Natural killer cell (primary cell): ENCODE measurements around the gene MAGEB17. TPM values are rescaled to one million over a fixed set of nuclear protein-coding genes. Genes with fewer than 3 reads are reported as not detected.
"Not testable (repeated sequence)": the region's sequence is repeated elsewhere in the genome, so short reads cannot be mapped to it uniquely, and the experiment has no call there.

Experiments
- ATAC-seq, 3 donors: fragments of 150-1000 bp in 2 of 3; fragments of 200-7000 bp in 1 of 3; cut with Tn5 transposase; 1 replicate in 1 of 3; 2 replicates in 2 of 3; pipeline ENCODE4 v1.10.0; 2021; ENCODE audit warnings: mild to moderate bottlenecking in 2 of 3, moderate library complexity in 2 of 3
- DNase-seq, 2 donors: peaks; one replicate each; pipeline versions ENCODE4 v3.0.0 to v3.0.0-alpha.2; 2013 to 2021; ENCODE audit warnings: mixed read lengths in 1 of 2
- H3K27ac ChIP-seq: one replicate; pipeline ENCODE4 v1.5.1; 2013; ENCODE audit warnings: mild to moderate bottlenecking, low read length
- H3K27me3 ChIP-seq: one replicate; pipeline ENCODE4 v1.6.1; 2013; ENCODE audit warnings: low read length; ENCODE audit not compliant: control insufficient read depth, insufficient read depth
- H3K36me3 ChIP-seq: one replicate; pipeline ENCODE4 v1.6.1; 2013; ENCODE audit warnings: low read length; ENCODE audit not compliant: control insufficient read depth, insufficient read depth
- H3K4me1 ChIP-seq: one replicate; pipeline ENCODE4 v1.6.1; 2013; ENCODE audit warnings: low read length; ENCODE audit not compliant: control insufficient read depth, insufficient read depth
- H3K4me3 ChIP-seq: one replicate; pipeline ENCODE4 v1.5.1; 2013; ENCODE audit warnings: low read length
- H3K9me3 ChIP-seq: one replicate; pipeline ENCODE4 v1.6.1; 2013; ENCODE audit warnings: low read length; ENCODE audit not compliant: control insufficient read depth, insufficient read depth
- H3K27ac Mint-ChIP-seq, 2 donors: one replicate each; pipeline ENCODE4 v1.8.0; 2022; ENCODE audit warnings: mild to moderate bottlenecking in 2 of 2, mixed read lengths in 2 of 2, moderate library complexity in 1 of 2
- H3K27me3 Mint-ChIP-seq, 2 donors: one replicate each; pipeline ENCODE4 v1.8.0; 2022; ENCODE audit warnings: low read depth in 2 of 2, mixed read lengths in 2 of 2
- H3K36me3 Mint-ChIP-seq: one replicate; pipeline ENCODE4 v1.8.0; 2022; ENCODE audit warnings: mixed read lengths
- H3K4me1 Mint-ChIP-seq, 2 donors: one replicate each; pipeline ENCODE4 v1.8.0; 2022; ENCODE audit warnings: mixed read lengths in 2 of 2
- H3K4me3 Mint-ChIP-seq: one replicate; pipeline ENCODE4 v1.8.0; 2022; ENCODE audit warnings: mild to moderate bottlenecking, moderate library complexity, mixed read lengths
- H3K9me3 Mint-ChIP-seq, 2 donors: one replicate each; pipeline ENCODE4 v1.8.0; 2022; ENCODE audit warnings: mixed read lengths in 2 of 2
- WGBS: methylation state at CpG from one replicate; pipeline ENCODE4 v1.1.7; 2013; ENCODE audit warnings: missing lambda C conversion rate; ENCODE audit not compliant: insufficient coverage; 5-methylcytosine and 5-hydroxymethylcytosine counted together
- intact Hi-C: fragments of 100-400 bp; cut with micrococcal nuclease; formaldehyde crosslinking; loops from one replicate; pipeline ENCODE4 v1.14.2; 2022
- total RNA-seq, 4 donors: library from RNA; stranded (reverse); fragments of 120-200 nt in 1 of 4; gene quantifications; one replicate each; pipeline versions ENCODE4 v1.2.3 to v1.2.4, GENCODE V29; 2013 to 2022
- TF ChIP-seq, protein P1 (sequence below): fragments of 200-600 bp; IDR thresholded peaks from one replicate; pipeline ENCODE4 v1.8.0; 2022; ENCODE audit warnings: antibody characterized with exemption

MAGEB17 gene
- total RNA-seq, 3 donors from 2014 or later (not counting 1 experiment from before 2014, with no cell fraction given) = not detected

DNA sequence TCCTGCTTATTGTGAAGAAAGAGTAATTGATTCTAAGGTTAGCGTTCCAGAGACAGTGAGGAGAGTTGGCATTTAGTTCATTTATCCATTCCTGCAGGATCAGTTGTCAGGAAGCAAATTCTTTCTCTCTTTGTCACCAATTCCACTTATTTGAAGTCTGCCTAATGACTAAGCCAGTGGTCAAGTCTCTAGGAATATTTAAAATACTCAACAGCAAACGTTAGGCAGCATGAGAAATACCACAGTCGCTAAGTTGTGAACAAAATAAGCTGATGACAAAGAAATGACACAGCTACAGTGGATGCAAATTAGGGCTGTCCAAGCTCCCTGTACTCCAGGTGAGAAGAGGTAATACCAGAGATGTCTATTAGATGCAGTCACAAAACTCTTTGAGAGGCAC lies 6.6 kb upstream of the MAGEB17 start:
- TF ChIP-seq, protein P1, sequence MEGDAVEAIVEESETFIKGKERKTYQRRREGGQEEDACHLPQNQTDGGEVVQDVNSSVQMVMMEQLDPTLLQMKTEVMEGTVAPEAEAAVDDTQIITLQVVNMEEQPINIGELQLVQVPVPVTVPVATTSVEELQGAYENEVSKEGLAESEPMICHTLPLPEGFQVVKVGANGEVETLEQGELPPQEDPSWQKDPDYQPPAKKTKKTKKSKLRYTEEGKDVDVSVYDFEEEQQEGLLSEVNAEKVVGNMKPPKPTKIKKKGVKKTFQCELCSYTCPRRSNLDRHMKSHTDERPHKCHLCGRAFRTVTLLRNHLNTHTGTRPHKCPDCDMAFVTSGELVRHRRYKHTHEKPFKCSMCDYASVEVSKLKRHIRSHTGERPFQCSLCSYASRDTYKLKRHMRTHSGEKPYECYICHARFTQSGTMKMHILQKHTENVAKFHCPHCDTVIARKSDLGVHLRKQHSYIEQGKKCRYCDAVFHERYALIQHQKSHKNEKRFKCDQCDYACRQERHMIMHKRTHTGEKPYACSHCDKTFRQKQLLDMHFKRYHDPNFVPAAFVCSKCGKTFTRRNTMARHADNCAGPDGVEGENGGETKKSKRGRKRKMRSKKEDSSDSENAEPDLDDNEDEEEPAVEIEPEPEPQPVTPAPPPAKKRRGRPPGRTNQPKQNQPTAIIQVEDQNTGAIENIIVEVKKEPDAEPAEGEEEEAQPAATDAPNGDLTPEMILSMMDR = no peak
- WGBS = 89% methylated on average over 2 of the region's 3 CpGs
- Mint-ChIP-seq H3K27me3 (peaks cover 8 to 30% of the 10 kb centered on the region in 2 donors), H3K9me3 (no peaks in the 10 kb centered on the region), H3K4me1 (no peaks in the 10 kb centered on the region), H3K4me3 (no peak overlapping the region), H3K27ac (no peak overlapping the region), H3K36me3 (no peaks in the 10 kb centered on the region)
- intact Hi-C loops = no loop called here
- no peak for ATAC-seq
- Histone ChIP-seq H3K27me3 (no peaks in the 10 kb centered on the region), H3K4me3 (no peak overlapping the region), H3K4me1 (no peaks in the 10 kb centered on the region), H3K36me3 (no peaks in the 10 kb centered on the region), H3K9me3 (no peaks in the 10 kb centered on the region), H3K27ac (no peak overlapping the region)
- no peak for DNase-seq

DNA sequence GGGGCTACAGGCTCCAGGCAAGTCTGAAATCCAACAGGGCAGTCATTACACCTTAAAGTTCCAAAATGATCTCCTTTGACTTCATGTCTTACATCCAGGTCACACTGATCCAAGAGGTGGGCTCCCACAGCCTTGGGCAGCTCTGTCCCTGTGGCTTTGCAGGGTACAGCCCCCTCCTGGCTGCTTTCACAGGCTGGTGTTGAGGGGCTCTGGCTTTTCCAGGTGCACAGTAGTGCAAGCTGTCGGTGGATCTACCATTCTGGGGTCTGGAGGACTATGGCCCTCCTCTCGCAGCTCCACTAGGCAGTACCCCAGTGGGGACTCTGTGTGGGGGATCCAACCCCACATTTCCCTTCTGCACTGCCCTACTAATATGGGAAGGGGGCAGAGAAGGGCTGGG lies 6.1 kb upstream of the MAGEB17 start:
- H3K36me3 ChIP-seq, H3K9me3 Mint-ChIP-seq, H3K4me1 ChIP-seq, H3K27me3 ChIP-seq, ATAC-seq, H3K9me3 ChIP-seq, intact Hi-C loops, H3K4me1 Mint-ChIP-seq, H3K4me3 Mint-ChIP-seq, DNase-seq, H3K27ac ChIP-seq, H3K27ac Mint-ChIP-seq, H3K36me3 Mint-ChIP-seq, H3K4me3 ChIP-seq: not testable (repeated sequence)
- peaks cover 6 to 30% of the 10 kb centered on the region in 2 donors for H3K27me3 Mint-ChIP-seq
- no CpG with 5 or more reads among the region's 2 CpGs for WGBS

DNA sequence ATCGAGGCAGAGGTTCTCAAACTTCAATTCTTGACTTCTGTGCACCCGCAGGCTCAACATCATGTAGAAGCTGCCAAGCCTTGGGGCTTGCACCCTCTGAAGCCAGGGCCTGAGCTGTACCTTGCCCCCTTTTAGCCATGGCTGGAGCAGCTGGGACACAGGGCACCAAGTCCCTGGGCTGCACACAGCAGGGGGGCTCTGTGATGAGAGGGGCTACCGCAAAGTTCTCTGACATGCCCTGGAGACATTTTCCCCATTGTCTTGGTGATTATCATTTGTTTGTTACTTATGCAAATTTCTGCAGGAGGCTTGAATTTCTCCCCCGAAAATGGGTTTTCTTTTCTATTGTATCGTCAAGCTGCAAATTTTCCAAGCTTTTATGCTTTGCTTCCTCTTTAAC lies 4.9 kb upstream of the MAGEB17 start:
- WGBS = 91% methylated on average over 5 of the region's 5 CpGs
- TF ChIP-seq, protein P1 = no peak

DNA sequence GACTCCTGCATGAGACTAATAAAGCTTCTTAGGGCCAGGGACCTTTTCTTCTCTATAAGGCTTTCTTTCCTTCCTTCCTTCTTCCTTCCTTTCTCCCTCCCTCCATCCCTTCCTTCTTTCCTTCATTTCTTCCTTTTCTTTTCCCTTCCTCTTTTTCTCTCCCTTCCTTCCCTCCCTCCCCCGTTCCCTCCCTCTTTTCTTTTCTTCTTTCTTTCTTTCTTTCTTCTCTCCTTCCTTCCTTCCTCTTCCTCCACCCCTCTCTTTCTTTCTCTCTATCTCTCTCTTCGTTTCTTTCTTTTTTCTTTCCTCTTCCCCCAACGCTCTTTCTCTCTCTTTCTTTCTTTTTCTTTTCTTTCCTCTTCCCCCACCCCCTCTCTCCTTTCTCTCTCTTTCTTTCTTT lies 2.5 kb upstream of the MAGEB17 start:
- H3K36me3 Mint-ChIP-seq = no peaks in the 10 kb centered on the region
- DNase-seq (no peak), ATAC-seq (no peak)
- Histone ChIP-seq H3K36me3 (no peaks in the 10 kb centered on the region), H3K27me3 (no peaks in the 10 kb centered on the region), H3K9me3 (no peaks in the 10 kb centered on the region), H3K27ac (no peak overlapping the region), H3K4me3 (no peak overlapping the region), H3K4me1 (no peaks in the 10 kb centered on the region)
- H3K27me3 Mint-ChIP-seq = peaks cover 6 to 39% of the 10 kb centered on the region in 2 donors
- TF ChIP-seq, protein P1 = no peak
- no peaks in the 10 kb centered on the region for H3K9me3 Mint-ChIP-seq
- H3K4me1 Mint-ChIP-seq = no peaks in the 10 kb centered on the region
- WGBS = 83% methylated on average over 2 of the region's 3 CpGs
- intact Hi-C loops = no loop called here
- H3K4me3 Mint-ChIP-seq = no peak overlapping the region
- H3K27ac Mint-ChIP-seq = no peak overlapping the region

More for the DNA sequence above, 4.9 kb upstream of the MAGEB17 start:
- Mint-ChIP-seq H3K27me3 (peaks cover 6 to 39% of the 10 kb centered on the region in 2 donors), H3K36me3 (no peaks in the 10 kb centered on the region), H3K9me3 (no peaks in the 10 kb centered on the region), H3K4me1 (no peaks in the 10 kb centered on the region), H3K4me3 (no peak overlapping the region), H3K27ac (no peak overlapping the region)
- Histone ChIP-seq H3K27me3 (no peaks in the 10 kb centered on the region), H3K4me3 (no peak overlapping the region), H3K4me1 (no peaks in the 10 kb centered on the region), H3K36me3 (no peaks in the 10 kb centered on the region), H3K9me3 (no peaks in the 10 kb centered on the region), H3K27ac (no peak overlapping the region)
- DNase-seq (no peak), ATAC-seq (no peak)
- intact Hi-C loops = no loop called here
